NCI-H748 (cell line): ENCODE data around the gene OR1C1.
"Not testable (repeated sequence)": the region's sequence is repeated elsewhere in the genome, so short reads cannot be mapped to it uniquely, and the experiment has no call there.

Experiments used
- DNase-seq: peaks from one replicate; lab custom pipeline; 2025; ENCODE audit not compliant: unreplicated experiment; lab: John Stamatoyannopoulos, UW

The OR1C1 gene

DNA sequence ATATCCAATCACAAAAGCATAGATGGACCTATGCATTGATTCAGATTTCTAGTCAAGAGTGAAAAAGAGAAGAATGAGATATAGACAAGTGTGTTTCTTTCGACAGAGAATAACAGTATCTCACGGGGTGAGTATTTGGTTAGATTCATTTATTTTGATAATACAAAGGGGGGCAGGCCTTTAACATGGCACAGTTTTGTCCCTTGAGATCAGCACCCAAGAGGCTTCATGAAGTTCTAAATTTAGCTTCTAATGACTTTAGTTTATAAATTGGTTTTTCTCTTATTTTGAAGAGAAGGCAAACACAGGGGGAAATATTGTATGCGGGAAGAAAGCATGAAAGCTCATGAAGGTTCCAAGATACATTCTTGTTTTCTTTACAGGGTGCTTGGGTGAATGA is at the start of gene OR1C1:
TSS of gene OR1C1 (minus strand) at position 101 of the 400 bp plus-strand sequence. CDS start 2,150 bp downstream, outside the sequence.
- no peak for DNase-seq

GRCh38 chr1:247797518-247797917 is 37.2 kb upstream of the OR1C1 start:
- no peak for DNase-seq

GRCh38 chr1:247769603-247770002 is 9.2 kb upstream of the OR1C1 start:
- no peak for DNase-seq

- DNase-seq: not testable (repeated sequence)
These were observed 6.0 kb downstream of the OR1C1 start for GRCh38 chr1:247754311-247754710.

GRCh38 chr1:247749870-247750269 is 10.5 kb downstream of the OR1C1 start:
- DNase-seq: no peak

DNA sequence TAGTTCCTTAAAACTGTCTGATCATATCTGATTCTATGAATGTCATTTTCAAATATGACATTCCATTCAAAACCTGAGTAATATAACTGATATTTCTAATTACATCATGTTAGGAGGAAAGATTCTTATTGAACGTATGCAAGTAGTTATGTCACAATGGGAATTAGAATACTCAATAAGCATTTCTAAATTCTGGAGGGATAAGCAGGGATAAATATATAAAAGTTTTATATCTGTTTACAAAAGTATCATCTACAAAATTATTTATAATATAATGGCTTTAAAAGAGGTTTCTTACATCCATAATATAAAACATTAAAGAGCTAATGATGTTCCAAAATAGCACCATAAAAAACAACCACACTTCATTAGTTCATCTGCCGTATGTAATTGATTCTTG is 12.3 kb downstream of the OR1C1 start, which contains the start of gene OR14A2:
TSS of gene OR14A2 (minus strand) at position 101 of the 400 bp plus-strand sequence.
- DNase-seq: no peak

GRCh38 chr1:247747616-247748015 is 12.7 kb downstream of the OR1C1 start:
- DNase-seq: no peak

DNA sequence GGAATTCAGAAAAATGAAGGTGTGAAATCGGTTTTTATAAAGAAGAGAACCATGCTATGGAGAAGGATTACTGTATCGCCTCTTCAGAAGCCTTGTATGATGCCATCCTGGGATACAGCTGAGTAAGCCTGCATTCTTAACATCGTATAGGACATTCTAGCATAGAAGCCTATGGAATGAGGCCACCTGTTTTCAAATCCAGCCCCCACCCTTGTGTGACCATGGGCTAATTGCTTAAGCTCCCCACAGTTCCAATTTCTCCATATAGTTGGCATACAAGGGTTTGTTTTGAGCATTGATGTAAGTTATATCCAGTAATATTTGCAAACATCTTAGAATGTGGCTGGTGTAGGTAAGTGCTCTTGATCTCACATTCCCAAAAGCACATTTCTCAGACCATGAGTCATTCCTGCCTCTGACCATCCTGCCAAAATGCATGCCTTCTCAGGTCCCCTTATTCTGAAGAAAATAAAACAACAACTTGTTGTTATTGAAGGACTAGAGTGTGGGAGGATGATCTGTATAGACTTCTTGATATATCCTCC is 13.9 kb downstream of the OR1C1 start:
- DNase-seq: no peak

- DNase-seq: not testable (repeated sequence)
These were observed 18.1 kb downstream of the OR1C1 start for GRCh38 chr1:247742215-247742760.

DNA sequence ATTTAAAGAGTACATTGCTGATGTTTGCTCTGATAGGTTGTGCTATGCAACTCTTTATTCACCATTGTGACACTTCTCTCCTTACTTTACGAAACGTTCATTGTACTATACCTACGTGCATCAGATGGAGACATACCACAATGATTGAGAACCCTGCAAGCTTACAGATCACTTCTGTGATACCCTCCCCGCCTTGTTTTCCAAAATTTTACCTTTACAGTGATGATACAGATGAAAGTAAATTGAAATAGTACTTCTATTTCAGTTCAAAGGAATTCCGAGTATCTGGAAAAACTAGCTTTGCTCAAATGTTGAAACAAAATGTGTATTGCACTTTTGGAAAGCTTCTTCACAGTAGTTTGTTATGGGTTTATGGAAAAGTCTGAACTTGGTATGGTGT is 18.6 kb downstream of the OR1C1 start:
- DNase-seq: no peak

- no peak for DNase-seq
These were observed 19.6 kb downstream of the OR1C1 start for GRCh38 chr1:247740721-247741120.

GRCh38 chr1:247738315-247738714 is 22.0 kb downstream of the OR1C1 start, which contains the start of gene OR14K1:
Gene OR14K1, plus strand, starts transcription at chr1:247738615. Its CDS starts 0 bp downstream, at chr1:247738615.
- no peak for DNase-seq

DNA sequence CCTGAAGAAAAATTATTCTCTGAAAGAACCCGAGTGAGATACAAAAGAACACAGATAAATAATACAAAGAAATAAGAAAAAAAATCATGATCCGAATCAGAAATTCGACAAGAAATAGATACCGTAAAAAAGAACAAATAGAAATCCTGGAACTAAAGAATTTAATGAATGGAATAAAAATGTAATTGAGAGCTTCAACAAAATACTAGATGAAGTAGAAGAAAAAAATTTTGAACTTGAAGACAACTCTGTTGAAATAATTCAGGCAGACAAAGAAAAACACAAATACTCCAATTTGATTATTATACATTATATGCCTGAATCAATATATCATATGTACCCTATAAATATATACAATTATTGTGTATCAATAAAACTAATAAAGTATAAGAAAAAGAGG is 39.1 kb downstream of the OR1C1 start:
- no peak for DNase-seq

DNA sequence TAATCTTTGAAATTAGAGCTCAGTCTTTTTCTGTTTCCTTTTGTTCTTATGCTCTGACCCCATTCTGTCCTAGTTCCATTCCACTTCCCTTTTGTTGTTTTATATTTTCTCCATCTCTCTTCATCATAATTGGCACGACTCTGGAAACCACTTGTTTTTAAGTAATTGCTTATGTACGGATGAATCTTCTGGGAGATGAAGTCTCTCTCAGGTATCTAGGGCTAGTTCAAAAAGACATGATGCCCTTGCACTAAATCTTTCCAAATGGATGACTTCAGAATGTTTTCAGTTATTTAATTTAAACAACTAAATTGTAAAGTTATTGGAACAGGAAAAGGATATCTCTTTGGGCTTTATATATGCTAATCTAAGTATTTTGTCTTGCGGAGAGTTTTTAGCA is 43.8 kb downstream of the OR1C1 start, which contains the start of gene OR6F1:
TSS of gene OR6F1 (minus strand) at position 101 of the 400 bp plus-strand sequence. CDS start 3,891 bp downstream, outside the sequence.
- DNase-seq: no peak

GRCh38 chr1:247713753-247714152 is 46.6 kb downstream of the OR1C1 start:
- no peak for DNase-seq

- DNase-seq: not testable (repeated sequence)
These were observed 49.7 kb downstream of the OR1C1 start for GRCh38 chr1:247710681-247711080.
